ENCODE data around the gene NRXN3.
"Not testable (repeated sequence)": the region's sequence is repeated elsewhere in the genome, so short reads cannot be mapped to it uniquely, and the experiment has no call there.

NRXN3 gene

DNA sequence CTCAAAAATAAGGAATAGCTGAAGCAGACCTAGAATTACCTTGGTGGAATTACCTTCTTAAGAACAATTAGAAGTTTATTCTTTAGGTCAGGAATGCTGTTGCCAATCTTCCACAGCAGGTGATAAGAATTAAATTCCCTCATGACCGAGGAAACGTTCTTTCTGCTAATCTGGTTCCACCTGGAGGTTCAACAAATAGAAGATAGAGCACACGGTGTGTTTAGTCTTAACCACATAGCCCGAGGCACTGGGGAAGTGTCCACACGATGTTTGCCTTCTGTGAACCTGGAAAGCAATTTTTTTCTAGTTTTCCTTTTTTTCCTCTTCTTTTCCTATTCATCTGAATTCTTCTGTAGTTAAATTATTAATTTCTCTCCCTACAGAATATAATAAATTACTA, 906.9 kb downstream of the NRXN3 start:
- no peak for DNase-seq (ENCODE audit: low spot score)

DNA sequence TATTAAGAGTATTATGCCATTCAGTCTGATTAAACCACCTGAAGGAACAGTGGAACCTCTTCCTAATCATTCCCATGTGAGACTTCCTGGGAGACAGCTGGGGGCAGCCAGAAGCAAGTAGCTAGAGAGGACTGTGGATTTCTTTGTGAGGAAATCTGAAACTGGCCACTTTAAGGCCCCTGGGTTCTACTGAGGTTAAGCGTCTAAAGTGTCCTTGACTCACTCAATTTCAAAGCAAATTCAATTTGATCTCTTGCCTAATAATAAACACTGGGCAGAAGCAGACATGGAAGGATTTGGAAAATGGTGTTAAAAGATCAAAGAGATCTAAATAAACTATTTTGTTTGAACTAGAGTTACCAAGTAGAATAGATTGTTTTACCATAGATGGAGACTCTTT, 909.9 kb downstream of the NRXN3 start:
- no peak for DNase-seq (ENCODE audit: low spot score)

DNA sequence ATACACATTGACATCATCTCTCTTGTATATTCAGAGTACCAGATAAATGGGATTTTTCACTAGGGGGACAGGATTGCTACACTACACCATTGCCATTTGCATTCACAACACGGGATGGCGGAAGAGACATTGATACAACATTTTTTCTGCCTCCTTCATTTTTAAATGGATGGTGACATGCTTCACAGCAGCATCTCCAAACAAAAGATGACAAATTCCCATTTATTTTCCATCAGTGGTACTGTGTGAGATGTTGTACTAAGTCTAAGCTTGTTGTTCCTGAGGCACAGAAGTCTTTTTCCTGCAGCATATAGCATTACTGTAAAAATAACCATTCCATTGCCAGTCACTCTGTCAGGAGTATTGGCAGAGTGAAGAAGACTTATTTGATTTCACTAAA, 912.7 kb downstream of the NRXN3 start:
- no peak for DNase-seq (ENCODE audit: low spot score)

DNA sequence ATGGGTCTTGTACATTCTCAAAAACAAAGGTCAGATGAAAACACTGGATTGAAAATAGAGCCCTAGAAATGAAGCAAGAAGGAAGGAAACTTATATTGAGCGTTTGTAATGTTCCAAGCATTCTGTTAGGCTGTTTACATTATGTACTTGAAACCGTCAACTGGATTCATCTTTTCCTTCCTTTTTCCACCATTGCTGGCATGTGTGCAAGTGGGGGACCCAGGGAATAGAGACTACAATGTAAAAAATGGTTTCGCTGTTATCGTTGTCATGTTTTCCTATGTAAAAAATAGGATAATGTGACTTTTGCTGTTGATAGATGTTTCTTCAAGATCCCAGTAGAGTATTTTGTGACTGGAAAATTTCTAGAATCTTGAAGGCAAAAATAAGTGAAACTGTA, 913.2 kb downstream of the NRXN3 start:
- DNase-seq (ENCODE audit: low spot score): no peak

DNA sequence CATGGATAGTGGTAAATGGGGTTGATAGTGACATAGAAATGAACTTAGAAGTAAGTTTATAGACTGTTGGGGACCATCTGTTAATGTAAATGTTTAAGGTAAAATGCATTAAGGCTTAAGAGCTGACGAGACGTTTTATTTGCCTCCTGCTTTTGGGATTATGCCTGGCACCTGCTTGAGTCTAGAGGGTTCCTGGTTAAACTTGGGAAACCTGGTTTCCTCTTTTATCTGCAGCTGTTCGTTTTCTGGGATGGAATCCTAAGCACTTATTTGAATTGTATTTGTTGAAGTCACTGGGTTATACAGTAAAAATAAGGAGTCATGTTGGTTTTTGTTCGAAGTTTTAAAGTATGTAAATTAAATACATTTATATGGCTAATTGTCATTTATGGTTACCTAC, 914.7 kb downstream of the NRXN3 start:
- DNase-seq (ENCODE audit: low spot score): no peak

DNA sequence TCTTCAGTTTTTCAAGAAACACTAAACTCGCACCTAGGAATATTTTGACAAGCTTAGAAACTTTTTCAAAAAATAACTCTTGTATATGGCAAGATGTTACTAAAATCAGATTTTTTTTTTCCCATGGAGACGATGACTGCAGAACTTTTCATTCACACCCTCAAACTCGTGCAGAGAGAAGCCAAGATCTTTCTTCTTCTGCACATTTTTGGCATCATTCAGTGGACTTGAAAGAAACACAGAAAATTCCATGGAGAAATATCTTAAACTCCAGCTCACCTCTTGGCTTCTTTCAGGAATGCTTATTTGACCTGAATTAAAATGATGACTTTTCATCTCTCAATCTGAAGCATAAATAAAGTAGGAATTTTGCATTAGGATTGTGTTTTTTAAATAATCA, 919.4 kb downstream of the NRXN3 start:
- no peak for DNase-seq (ENCODE audit: low spot score)

DNA sequence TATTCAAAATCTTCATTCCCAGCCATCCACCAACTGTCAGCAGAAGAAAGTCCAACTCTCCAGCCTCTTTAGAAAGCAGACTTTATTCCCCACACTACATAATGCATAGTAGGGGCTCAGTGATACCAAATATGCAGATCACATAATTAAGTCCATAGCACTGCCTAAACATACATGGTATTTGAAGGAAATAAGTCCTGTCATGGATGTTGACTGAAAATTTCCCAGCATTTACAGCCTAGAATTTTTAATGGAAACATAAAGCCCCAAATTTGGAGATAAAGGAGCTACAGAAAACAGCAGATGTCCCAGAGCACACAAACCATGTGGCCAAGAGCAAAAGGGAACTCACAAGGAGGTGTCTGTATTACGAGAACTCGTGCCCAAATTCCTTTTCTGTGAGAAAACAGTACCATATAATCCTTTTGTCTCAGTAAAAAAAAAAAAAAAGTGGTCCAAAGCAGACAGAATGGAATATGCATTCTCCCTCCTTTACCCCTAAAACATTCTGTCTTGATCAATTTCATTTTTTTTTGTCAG, 920.5 kb downstream of the NRXN3 start:
- no peak for DNase-seq (ENCODE audit: low spot score)

DNA sequence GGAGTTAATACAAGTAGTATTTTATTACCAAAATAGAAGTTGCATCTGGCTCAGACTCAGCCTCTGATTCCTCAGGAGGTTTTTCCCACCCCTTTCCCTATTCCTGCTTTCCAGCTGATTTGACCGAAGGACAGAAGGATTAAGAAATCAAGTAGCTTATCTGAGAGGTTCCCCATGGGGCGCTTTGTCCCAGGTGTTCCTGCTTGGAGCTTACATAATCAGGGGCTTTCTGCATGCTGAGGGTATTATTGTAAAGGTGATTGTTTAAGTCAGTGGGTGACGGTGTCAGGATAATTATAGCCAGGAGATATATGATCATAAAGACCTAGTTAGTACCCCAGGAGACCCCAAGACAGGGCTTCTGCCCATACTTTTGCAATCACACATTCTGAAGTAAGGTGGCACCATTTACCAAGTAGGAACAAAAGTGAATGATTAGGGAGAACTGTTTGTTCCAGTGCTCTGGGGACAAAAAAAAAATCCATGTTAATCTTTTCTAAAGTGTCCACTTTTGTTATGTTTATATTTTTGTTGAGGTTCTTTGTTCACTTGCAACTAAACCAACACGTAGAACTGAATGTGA, 921.3 kb downstream of the NRXN3 start:
- DNase-seq (ENCODE audit: low spot score): no peak

DNA sequence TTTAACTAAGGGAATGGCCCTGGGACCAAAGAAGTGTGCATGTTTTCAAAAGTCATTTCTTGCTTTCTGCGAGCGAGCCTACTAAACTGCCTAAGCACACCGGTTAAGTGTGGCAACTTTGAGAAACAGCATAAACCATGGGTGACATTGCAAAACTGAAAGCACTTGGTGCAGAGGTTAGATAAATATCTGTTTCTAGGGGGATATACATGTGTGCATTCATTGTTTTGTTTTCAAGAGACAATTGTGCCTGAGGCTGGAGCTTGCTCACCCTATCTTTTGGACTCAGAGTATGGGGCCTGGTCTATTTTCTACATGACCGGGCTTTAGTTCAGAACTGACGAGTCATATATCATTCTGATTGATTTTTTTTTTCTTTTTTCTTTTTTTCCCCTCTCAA, 923.4 kb downstream of the NRXN3 start:
- no peak for DNase-seq (ENCODE audit: low spot score)

DNA sequence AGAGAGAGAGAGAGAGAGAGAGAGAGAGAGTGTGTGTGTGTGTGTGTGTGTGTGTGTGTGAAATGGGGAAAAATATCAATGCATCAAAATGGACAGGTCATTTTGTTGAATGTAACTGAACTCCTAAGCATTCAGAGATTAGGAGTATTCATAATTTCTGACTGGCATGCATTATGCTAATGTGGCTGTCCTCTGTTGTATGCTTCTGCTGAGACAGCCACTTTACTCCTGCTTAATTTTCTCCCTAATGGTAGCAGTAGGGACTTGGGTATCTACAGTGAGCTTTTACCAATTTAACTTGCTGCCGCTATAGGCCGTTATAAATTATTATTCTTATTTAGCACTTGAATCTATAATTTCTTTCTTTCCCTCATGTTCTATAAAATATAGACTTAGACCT, 924.8 kb downstream of the NRXN3 start:
- DNase-seq (ENCODE audit: low spot score): no peak

DNA sequence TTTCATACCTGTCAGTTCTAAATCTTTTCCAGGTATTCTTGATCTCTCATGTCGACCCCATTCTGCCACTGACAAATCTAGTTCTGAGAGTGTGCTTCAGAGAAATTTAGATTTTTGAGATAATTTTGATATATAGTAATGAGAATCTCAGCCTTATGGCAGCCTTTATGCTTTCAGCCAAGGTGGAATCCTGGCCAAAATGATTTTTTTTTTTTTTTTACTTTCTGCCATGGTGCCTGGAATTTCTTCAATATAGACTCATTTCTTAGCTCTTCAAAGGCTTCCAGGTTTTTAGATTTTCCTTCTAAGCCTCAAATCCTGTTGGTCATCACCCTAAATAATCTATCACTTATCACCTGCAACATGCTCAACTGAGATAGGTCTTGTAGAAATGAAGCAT, 926.6 kb downstream of the NRXN3 start:
- DNase-seq (ENCODE audit: low spot score): no peak

DNA sequence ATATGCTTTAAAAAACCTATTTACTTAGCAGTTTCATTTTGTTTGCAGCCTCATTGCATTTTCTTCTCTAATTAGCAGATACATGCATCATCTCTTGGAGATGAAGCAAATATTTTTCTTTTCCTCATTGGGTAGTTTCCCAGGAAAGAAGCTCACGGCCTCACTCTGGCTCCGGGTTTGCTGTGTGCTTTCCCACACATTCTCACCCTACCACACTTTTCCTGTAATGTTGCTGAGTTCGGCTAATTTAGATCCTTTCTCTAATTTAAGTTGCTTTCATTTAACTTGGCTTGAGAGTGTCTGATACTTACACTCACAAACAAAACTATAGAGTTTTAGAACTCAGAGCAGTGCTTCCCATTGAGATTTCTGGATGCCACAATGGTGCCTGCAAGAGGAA, 928.2 kb downstream of the NRXN3 start:
- no peak for DNase-seq (ENCODE audit: low spot score)

DNA sequence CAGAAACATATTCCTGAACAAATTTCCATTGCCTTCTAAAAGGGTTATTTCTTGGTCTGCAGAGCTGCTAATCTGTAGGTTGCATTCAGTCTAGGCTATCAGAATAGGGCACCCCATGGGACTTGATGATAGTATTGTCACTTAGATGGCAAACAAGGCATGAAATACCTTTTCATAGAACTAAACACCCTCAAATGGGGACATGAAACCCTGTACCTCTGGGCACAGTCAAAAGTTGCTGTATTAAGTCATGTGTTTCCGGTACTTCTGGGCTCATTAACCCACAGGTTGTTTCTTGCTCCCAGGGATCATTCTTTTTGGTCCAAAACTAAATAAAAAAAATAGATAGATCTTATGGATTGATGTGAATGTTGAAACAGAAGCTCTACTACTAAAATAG, 930.4 kb downstream of the NRXN3 start:
- DNase-seq (ENCODE audit: low spot score): no peak

DNA sequence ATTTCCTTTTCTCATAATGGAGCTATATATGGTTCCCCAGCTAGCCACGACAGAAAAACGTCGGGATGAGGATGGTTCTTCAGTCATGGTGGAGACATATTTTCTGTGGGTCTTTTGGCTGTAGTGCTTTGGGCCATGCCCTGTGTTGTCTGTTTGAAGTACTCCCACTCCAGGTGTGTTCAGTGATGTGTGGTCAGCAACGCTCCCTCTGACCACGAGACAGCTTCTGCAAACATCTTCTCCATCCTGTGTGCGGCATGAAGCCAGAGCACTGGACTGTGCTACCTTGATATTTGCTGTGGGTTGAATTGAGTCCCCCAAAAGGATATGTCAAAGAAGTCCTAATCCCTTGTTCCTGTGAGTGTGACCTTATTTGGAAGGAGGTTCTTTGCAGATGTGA, 931.2 kb downstream of the NRXN3 start:
- no peak for DNase-seq (ENCODE audit: low spot score)

DNA sequence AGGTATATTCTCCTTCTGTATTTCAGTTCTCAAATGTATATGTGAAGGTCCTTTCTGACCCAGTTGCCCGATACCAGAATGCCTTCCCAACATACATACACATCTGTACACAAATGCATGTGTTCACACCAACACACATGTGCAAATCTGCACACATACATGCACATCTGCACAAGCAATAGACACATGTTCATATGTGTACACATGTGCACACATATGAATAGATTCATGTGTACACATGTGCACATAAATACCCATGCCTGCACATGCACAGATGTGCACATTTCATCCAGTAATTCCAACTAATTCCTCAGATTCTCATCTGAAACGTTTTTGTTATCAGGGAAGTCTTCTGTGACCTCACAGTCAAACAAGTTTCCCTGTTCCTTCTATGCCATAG, 933.6 kb downstream of the NRXN3 start:
- no peak for DNase-seq (ENCODE audit: low spot score)

DNA sequence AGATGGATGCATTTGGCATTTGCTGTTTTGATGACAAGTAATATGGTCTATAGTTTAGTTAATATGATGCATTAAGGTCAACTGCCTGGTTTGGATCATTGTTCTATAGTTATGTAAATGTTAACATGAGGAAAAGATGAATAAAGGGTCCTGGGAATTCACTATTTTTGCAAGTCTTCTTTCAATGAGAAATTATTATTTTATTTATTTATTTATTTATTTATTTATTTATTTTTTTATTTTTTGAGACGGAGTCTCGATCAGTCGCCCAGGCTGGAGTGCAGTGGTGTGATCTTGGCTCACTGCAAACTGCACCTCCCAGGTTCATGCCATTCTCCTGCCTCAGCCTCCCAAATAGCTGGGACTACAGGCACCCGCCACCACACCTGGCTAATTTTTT, 940.4 kb downstream of the NRXN3 start:
- not testable (repeated sequence) for DNase-seq (ENCODE audit: low spot score)

DNA sequence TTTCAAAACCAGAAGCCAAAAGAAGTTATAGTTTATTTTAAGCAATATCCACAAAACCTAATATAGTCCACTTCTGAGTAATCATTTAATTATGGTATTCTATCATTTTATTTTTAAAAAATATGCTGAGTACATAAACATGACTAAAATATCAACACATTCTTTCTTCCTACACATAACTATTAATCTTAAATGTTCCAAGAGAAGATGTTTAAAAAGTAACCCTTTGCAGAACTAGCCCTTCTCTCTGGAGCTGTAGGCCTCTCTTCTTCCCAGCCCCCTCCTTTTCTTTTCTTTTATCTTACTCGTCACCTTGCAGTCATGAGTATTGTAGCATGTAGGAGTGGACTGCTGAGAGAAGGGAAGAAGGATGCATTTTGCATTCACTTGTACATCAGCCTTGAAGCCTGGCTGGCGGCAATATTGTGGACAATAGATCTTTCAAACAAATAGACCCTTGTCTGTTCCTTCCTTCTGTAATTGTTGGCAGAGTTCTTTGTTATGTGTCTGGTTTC, 941.9 kb downstream of the NRXN3 start:
- no peak for DNase-seq (ENCODE audit: low spot score)

DNA sequence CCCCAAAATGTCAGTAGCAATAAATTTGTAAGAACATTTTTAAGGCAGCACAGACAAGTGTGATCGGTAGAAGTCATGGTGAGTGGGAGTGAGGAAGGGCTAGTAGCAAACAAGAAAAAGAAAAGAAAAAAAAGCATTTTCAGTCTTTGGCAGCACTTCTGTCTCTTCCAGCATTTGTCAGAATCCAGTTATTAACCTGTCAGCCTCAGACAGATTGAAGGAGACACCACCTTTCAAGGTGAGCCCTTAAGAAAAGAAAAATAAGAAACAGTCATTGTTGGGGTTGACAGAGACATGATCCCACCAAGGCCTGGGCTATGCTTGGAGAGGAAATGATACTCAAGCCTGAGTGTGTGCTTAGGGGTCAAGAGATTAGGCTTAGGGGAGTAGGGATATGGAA, 947.4 kb downstream of the NRXN3 start:
- DNase-seq (ENCODE audit: low spot score): no peak

DNA sequence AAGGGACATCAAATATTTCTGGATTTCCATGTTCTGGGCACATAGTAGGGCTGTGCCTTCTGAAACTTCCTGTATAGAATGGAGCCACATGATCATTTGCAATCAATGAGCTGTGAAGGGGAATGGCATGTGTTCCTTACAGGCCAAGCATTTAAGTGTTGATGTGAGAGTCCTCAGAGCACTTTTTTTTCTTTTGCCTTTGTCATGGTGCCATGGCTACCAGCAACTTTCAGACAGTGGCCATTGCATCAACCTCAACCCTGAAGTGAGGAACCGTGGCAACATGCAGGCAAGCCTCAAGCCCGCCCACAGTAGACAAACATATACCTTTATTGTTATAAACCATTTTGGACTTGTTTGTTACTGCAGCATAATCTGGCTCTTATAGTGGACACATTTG, 948.1 kb downstream of the NRXN3 start:
- DNase-seq (ENCODE audit: low spot score): no peak

DNA sequence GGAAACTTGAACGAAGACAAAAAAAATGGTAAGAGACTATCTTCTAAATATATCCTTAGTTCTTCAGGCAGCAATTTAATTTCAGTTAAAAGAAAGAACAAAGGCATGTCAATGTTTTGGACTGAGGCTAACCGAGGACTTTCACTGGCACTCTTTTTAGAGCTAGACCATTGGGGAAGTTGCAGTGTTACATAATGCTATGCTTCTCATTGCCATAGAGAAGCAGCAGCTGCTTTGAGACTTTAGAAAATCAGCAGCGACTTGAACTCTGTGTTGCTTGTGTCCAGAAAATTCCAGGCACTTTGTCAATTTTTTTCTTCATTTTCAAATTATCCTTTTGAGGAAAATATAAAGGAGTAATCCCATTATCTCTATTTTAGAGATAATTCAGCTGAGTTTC, 964.2 kb downstream of the NRXN3 start:
- DNase-seq (ENCODE audit: low spot score): no peak

DNA sequence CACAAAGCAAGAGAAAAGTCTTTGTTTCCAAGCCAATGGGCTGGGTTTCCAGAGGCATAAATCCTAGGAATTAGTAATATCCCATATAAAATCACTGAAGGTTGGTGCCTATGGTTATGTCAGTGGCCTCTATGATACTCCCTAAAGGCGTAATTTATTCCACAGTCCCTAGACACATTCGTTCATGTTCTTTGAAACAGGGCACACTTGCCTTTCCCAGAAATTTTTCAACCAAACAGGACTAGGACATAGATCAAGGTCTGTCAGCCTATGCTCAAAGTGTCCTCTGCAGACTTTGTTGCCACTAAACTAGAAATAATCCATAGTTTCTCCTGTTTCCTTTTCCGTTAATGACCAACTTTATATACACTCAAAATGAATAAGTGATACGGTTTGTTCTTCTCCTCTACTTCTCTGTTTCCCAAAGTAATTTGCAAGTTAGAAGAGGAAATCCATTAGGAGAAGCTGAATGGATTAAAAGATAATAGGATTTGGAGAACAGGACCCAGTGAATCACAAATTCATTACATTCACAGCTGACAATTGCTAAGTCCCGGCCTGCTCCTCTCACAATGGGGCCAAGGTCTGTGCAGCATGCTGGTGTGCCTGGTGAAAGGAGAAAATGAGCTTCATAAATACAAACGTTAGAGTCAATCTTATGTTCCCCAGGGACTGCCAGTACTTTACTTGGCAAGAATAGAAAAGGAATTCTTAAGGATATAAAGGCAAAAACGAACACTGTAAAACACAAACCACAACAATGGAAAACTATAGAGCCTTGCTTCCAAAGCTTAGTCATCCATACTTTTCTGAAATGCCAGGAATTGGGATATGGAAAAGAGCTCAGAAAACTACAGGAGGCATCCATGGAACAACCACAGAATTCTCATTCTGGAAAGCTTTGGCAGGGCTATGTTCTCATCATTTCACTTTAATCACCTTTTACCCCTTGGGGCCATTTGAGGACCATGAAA, 966.2 kb downstream of the NRXN3 start:
- DNase-seq (ENCODE audit: low spot score): no peak

DNA sequence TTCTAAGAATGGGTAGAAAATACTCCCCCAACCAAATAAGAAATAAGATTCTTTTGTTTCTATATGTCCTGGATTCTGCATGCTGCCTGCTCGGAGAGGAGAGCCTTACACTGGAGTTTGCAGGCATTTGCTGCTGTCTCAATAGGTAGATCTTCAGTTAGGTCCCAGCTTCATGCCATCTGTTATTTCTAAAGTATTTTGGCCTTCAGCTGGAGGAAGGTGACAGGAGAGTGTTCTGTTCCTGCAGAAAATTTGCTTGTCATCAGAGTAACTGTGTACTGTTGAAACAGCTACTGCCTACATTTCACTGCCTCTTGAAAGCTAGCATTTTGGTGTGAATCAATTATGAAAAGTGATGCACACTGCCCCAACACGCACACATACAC, 966.9 kb downstream of the NRXN3 start:
- no peak for DNase-seq (ENCODE audit: low spot score)

DNA sequence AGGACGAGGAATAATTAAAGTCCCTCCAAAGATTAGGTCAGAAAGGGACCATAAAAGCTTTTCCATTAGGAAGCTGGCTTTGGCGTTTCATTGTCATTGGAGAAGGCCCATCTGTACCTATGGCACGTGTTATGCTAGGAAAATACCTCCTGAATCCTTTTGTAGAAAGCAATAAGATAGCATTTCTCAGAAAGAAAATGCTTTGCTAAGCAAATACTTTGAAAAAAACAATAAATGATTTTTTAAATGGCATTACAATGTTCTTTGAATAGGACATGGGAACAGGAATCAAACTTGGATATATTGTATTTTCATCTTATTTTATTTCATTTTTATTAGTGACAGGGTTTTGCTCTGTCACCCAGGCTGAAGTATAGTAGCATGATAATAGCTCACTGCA, 967.7 kb downstream of the NRXN3 start:
- DNase-seq (ENCODE audit: low spot score): no peak
